Camera-type eye (tissue), 1 donor: ENCODE measurements around the gene XIST. TPM values are rescaled to one million over a fixed set of nuclear protein-coding genes. Genes with fewer than 3 reads are reported as not detected.

ENCODE experiments used
- total RNA-seq: library from RNA; depleted of rRNA; stranded (reverse); fragments of >200 nt; gene quantifications from one replicate; pipeline ENCODE4 v1.2.3, GENCODE V29; 2014

XIST gene
- total RNA-seq, result 614 TPM

DNA sequence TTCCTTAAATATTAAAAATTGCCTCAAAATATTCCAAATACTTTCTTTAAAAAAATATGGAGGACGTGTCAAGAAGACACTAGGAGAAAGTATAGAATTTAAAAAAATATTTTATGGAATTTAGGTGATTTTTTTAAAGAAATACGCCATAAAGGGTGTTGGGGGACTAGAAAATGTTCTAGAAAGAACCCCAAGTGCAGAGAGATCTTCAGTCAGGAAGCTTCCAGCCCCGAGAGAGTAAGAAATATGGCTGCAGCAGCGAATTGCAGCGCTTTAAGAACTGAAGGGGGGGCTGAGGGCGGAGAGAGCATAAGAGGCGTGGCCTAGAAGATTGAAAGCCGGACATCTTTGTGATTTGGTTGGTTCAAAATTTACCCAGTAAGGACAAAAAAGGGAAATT, at the start of gene XIST:
Gene XIST, minus strand, starts transcription at position 248 of the 400 bp plus-strand sequence.

